ENCODE results near the gene FAM107B.
"Not testable (repeated sequence)": the region's sequence is repeated elsewhere in the genome, so short reads cannot be mapped to it uniquely, and the experiment has no call there.

The FAM107B gene

GRCh38 chr10:14695847-14696480 is 78.7 kb downstream of the FAM107B start:
- peaks cover 4% of the 10 kb centered on the region; the same call in 1 of the 2 replicates for H3K27me3 ChIP-seq (ENCODE audit: insufficient read depth, low read length)
- no peak overlapping the region for H2AFZ ChIP-seq (ENCODE audit: low read length, unreplicated experiment)
- no peaks in the 10 kb centered on the region for H3K36me3 ChIP-seq (ENCODE audit: insufficient read depth, low read length)
- peaks cover 6% of the 10 kb centered on the region for H3K4me1 ChIP-seq (ENCODE audit: control insufficient read depth, insufficient read depth, low read length, unreplicated experiment)
- H3K27ac ChIP-seq (ENCODE audit: low read depth, low read length), result no peak overlapping the region
- no peak overlapping the region for H3K4me3 ChIP-seq (ENCODE audit: low read depth, low read length)
- no peaks in the 10 kb centered on the region for H3K79me2 ChIP-seq (ENCODE audit: control insufficient read depth, insufficient read depth, low read length, unreplicated experiment)

- no peak overlapping the region for H2AFZ ChIP-seq (ENCODE audit: low read length, unreplicated experiment)
- H3K79me2 ChIP-seq (ENCODE audit: control insufficient read depth, insufficient read depth, low read length, unreplicated experiment), result no peaks in the 10 kb centered on the region
- H3K36me3 ChIP-seq (ENCODE audit: insufficient read depth, low read length), result no peaks in the 10 kb centered on the region
- H3K4me1 ChIP-seq (ENCODE audit: control insufficient read depth, insufficient read depth, low read length, unreplicated experiment), result peaks cover 6% of the 10 kb centered on the region
- H3K27ac ChIP-seq (ENCODE audit: low read depth, low read length), result no peak overlapping the region
- no peak overlapping the region for H3K4me3 ChIP-seq (ENCODE audit: low read depth, low read length)
- peaks cover 3% of the 10 kb centered on the region; the same call in 1 of the 2 replicates for H3K27me3 ChIP-seq (ENCODE audit: insufficient read depth, low read length)
Observed at GRCh38 chr10:14693891-14694290, 80.8 kb downstream of the FAM107B start.

GRCh38 chr10:14692344-14693076 is 82.2 kb downstream of the FAM107B start:
- Histone ChIP-seq H2AFZ (ENCODE audit: low read length, unreplicated experiment) (no peak overlapping the region), H3K4me3 (ENCODE audit: low read depth, low read length) (no peak overlapping the region), H3K36me3 (ENCODE audit: insufficient read depth, low read length) (no peaks in the 10 kb centered on the region), H3K4me1 (ENCODE audit: control insufficient read depth, insufficient read depth, low read length, unreplicated experiment) (peaks cover 5% of the 10 kb centered on the region), H3K79me2 (ENCODE audit: control insufficient read depth, insufficient read depth, low read length, unreplicated experiment) (no peaks in the 10 kb centered on the region), H3K27me3 (ENCODE audit: insufficient read depth, low read length) (no peaks in the 10 kb centered on the region; the same call in 1 of the 2 replicates), H3K27ac (ENCODE audit: low read depth, low read length) (no peak overlapping the region)

- Histone ChIP-seq H2AFZ (ENCODE audit: low read length, unreplicated experiment) (no peak overlapping the region), H3K27me3 (ENCODE audit: insufficient read depth, low read length) (no peaks in the 10 kb centered on the region; the same call in 1 of the 2 replicates), H3K36me3 (ENCODE audit: insufficient read depth, low read length) (no peaks in the 10 kb centered on the region), H3K4me1 (ENCODE audit: control insufficient read depth, insufficient read depth, low read length, unreplicated experiment) (peaks cover 5% of the 10 kb centered on the region), H3K79me2 (ENCODE audit: control insufficient read depth, insufficient read depth, low read length, unreplicated experiment) (no peaks in the 10 kb centered on the region), H3K27ac (ENCODE audit: low read depth, low read length) (no peak overlapping the region), H3K4me3 (ENCODE audit: low read depth, low read length) (no peak overlapping the region)
Observed at GRCh38 chr10:14691359-14691758, 83.3 kb downstream of the FAM107B start.

- H3K27me3 ChIP-seq (ENCODE audit: insufficient read depth, low read length), result no peaks in the 10 kb centered on the region
- no peaks in the 10 kb centered on the region for H3K79me2 ChIP-seq (ENCODE audit: control insufficient read depth, insufficient read depth, low read length, unreplicated experiment)
- H2AFZ ChIP-seq (ENCODE audit: low read length, unreplicated experiment), result no peak overlapping the region
- H3K36me3 ChIP-seq (ENCODE audit: insufficient read depth, low read length), result no peaks in the 10 kb centered on the region
- no peak overlapping the region for H3K4me3 ChIP-seq (ENCODE audit: low read depth, low read length)
- H3K27ac ChIP-seq (ENCODE audit: low read depth, low read length), result no peak overlapping the region
- peaks cover 5% of the 10 kb centered on the region for H3K4me1 ChIP-seq (ENCODE audit: control insufficient read depth, insufficient read depth, low read length, unreplicated experiment)
Observed at GRCh38 chr10:14688606-14689005, 86.1 kb downstream of the FAM107B start.

GRCh38 chr10:14688189-14688588 is 86.5 kb downstream of the FAM107B start:
- H3K4me3 ChIP-seq (ENCODE audit: low read depth, low read length); H3K36me3 ChIP-seq (ENCODE audit: insufficient read depth, low read length); H3K4me1 ChIP-seq (ENCODE audit: control insufficient read depth, insufficient read depth, low read length, unreplicated experiment); H3K79me2 ChIP-seq (ENCODE audit: control insufficient read depth, insufficient read depth, low read length, unreplicated experiment); H3K27ac ChIP-seq (ENCODE audit: low read depth, low read length); H2AFZ ChIP-seq (ENCODE audit: low read length, unreplicated experiment); H3K27me3 ChIP-seq (ENCODE audit: insufficient read depth, low read length): not testable (repeated sequence)

- no peaks in the 10 kb centered on the region for H3K27me3 ChIP-seq (ENCODE audit: insufficient read depth, low read length)
- peaks cover 5% of the 10 kb centered on the region for H3K4me1 ChIP-seq (ENCODE audit: control insufficient read depth, insufficient read depth, low read length, unreplicated experiment)
- H3K4me3 ChIP-seq (ENCODE audit: low read depth, low read length), result no peak overlapping the region
- no peaks in the 10 kb centered on the region for H3K36me3 ChIP-seq (ENCODE audit: insufficient read depth, low read length)
- no peak overlapping the region for H2AFZ ChIP-seq (ENCODE audit: low read length, unreplicated experiment)
- no peaks in the 10 kb centered on the region for H3K79me2 ChIP-seq (ENCODE audit: control insufficient read depth, insufficient read depth, low read length, unreplicated experiment)
- H3K27ac ChIP-seq (ENCODE audit: low read depth, low read length), result no peak overlapping the region
Observed at GRCh38 chr10:14687340-14687739, 87.4 kb downstream of the FAM107B start.

- Histone ChIP-seq H3K4me3 (ENCODE audit: low read depth, low read length) (no peak overlapping the region), H3K36me3 (ENCODE audit: insufficient read depth, low read length) (no peaks in the 10 kb centered on the region), H3K27me3 (ENCODE audit: insufficient read depth, low read length) (no peaks in the 10 kb centered on the region), H2AFZ (ENCODE audit: low read length, unreplicated experiment) (no peak overlapping the region), H3K4me1 (ENCODE audit: control insufficient read depth, insufficient read depth, low read length, unreplicated experiment) (peaks cover 5% of the 10 kb centered on the region), H3K27ac (ENCODE audit: low read depth, low read length) (no peak overlapping the region), H3K79me2 (ENCODE audit: control insufficient read depth, insufficient read depth, low read length, unreplicated experiment) (no peaks in the 10 kb centered on the region)
Observed at GRCh38 chr10:14686356-14686755, 88.3 kb downstream of the FAM107B start.

- no peak overlapping the region for H3K27ac ChIP-seq (ENCODE audit: low read depth, low read length)
- H3K79me2 ChIP-seq (ENCODE audit: control insufficient read depth, insufficient read depth, low read length, unreplicated experiment), result no peaks in the 10 kb centered on the region
- H3K36me3 ChIP-seq (ENCODE audit: insufficient read depth, low read length), result no peaks in the 10 kb centered on the region
- H3K4me3 ChIP-seq (ENCODE audit: low read depth, low read length), result no peak overlapping the region
- no peaks in the 10 kb centered on the region for H3K27me3 ChIP-seq (ENCODE audit: insufficient read depth, low read length)
- H3K4me1 ChIP-seq (ENCODE audit: control insufficient read depth, insufficient read depth, low read length, unreplicated experiment), result peaks cover 5% of the 10 kb centered on the region
- no peak overlapping the region for H2AFZ ChIP-seq (ENCODE audit: low read length, unreplicated experiment)
Observed at GRCh38 chr10:14684354-14684753, 90.3 kb downstream of the FAM107B start.

- Histone ChIP-seq H3K27me3 (ENCODE audit: insufficient read depth, low read length) (no peaks in the 10 kb centered on the region), H3K4me3 (ENCODE audit: low read depth, low read length) (no peak overlapping the region), H2AFZ (ENCODE audit: low read length, unreplicated experiment) (no peak overlapping the region), H3K4me1 (ENCODE audit: control insufficient read depth, insufficient read depth, low read length, unreplicated experiment) (peaks cover under 1% of the 10 kb centered on the region), H3K27ac (ENCODE audit: low read depth, low read length) (no peak overlapping the region), H3K36me3 (ENCODE audit: insufficient read depth, low read length) (no peaks in the 10 kb centered on the region), H3K79me2 (ENCODE audit: control insufficient read depth, insufficient read depth, low read length, unreplicated experiment) (no peaks in the 10 kb centered on the region)
Observed at GRCh38 chr10:14683256-14683655, 91.4 kb downstream of the FAM107B start.

- H2AFZ ChIP-seq (ENCODE audit: low read length, unreplicated experiment), result no peak overlapping the region
- no peaks in the 10 kb centered on the region for H3K36me3 ChIP-seq (ENCODE audit: insufficient read depth, low read length)
- H3K27ac ChIP-seq (ENCODE audit: low read depth, low read length), result no peak overlapping the region
- 0 out of 2 replicates have a peak, but pooled peaks cover 3% of the 10 kb centered on the region for H3K27me3 ChIP-seq (ENCODE audit: insufficient read depth, low read length)
- H3K4me3 ChIP-seq (ENCODE audit: low read depth, low read length), result no peak overlapping the region
- H3K79me2 ChIP-seq (ENCODE audit: control insufficient read depth, insufficient read depth, low read length, unreplicated experiment), result no peaks in the 10 kb centered on the region
- no peaks in the 10 kb centered on the region for H3K4me1 ChIP-seq (ENCODE audit: control insufficient read depth, insufficient read depth, low read length, unreplicated experiment)
Observed at GRCh38 chr10:14681802-14682201, 92.9 kb downstream of the FAM107B start.
